ENCODE results near the gene VAT1L.

- no peak for TF ChIP-seq POLR2A (IDR thresholded peaks at IDR 0.05)
- TF ChIP-seq CTCF (IDR thresholded peaks at IDR 0.05): no peak
These were observed 160.5 kb downstream of the VAT1L start for GRCh38 chr16:77948835-77949234.

Data from adrenal gland (tissue), 5 donors.